Kidney (tissue), 14 donors: ENCODE data around the gene LRRC25. TPM values are rescaled to one million over a fixed set of nuclear protein-coding genes. Genes with fewer than 3 reads are reported as not detected.

ENCODE experiments used
- DNase-seq, 5 donors: peaks; one replicate each; pipeline ENCODE4 v3.0.0-alpha.2; 2013 to 2020
- FAIRE-seq: peaks from 2 replicates; lab custom pipeline; 2012; peaks lifted over from hg19 to GRCh38; lab: Jason Lieb, UNC
- H3K27ac ChIP-seq, 2 donors: one replicate each; pipeline ENCODE4 v1.7.0; 2013; ENCODE audit warnings: low read depth in 2 of 2, low read length in 2 of 2, inconsistent platforms in 1 of 2
- H3K27me3 ChIP-seq: one replicate; pipeline ENCODE4 v1.7.1; 2013; ENCODE audit warnings: low read length, inconsistent platforms; ENCODE audit not compliant: control insufficient read depth, insufficient read depth
- H3K36me3 ChIP-seq, 3 donors: one replicate each; pipeline versions ENCODE4 v1.7.0 to v1.7.1; 2013; ENCODE audit warnings: low read length in 3 of 3, control low read depth in 1 of 3, inconsistent platforms in 1 of 3; ENCODE audit not compliant: insufficient read depth in 3 of 3, control insufficient read depth in 2 of 3
- H3K4me1 ChIP-seq, 3 donors: one replicate each; pipeline versions ENCODE4 v1.7.0 to v1.7.1; 2013; ENCODE audit warnings: low read length in 3 of 3, inconsistent platforms in 1 of 3, low read depth in 1 of 3; ENCODE audit not compliant: control insufficient read depth in 2 of 3, insufficient read depth in 2 of 3
- H3K4me3 ChIP-seq, 3 donors: one replicate each; pipeline versions ENCODE4 v1.7.0 to v1.8.1; 2013; ENCODE audit warnings: low read length in 3 of 3, control low read depth in 1 of 3, inconsistent platforms in 1 of 3
- H3K9ac ChIP-seq, 3 donors: one replicate each; pipeline versions ENCODE4 v1.7.0 to v1.7.1; 2013; ENCODE audit warnings: low read length in 3 of 3, control low read depth in 1 of 3, inconsistent platforms in 1 of 3
- H3K9me3 ChIP-seq, 3 donors: one replicate each; pipeline versions ENCODE4 v1.7.0 to v1.7.1; 2013; ENCODE audit warnings: low read length in 3 of 3, control low read depth in 1 of 3, inconsistent platforms in 1 of 3; ENCODE audit not compliant: control insufficient read depth in 2 of 3, insufficient read depth in 1 of 3
- intact Hi-C: fragments of 100-400 bp; cut with DNase I; formaldehyde crosslinking; loops from one replicate; pipeline ENCODE4 v1.11.1; 2022
- polyA plus RNA-seq: library from polyadenylated mRNA; stranded (reverse); fragments of 350-450 nt; fragmentation: Illumina TruSeq; extraction: RNeasy Lipid Tissue Mini Kit (QIAGEN cat#74804); gene quantifications from one replicate; pipeline ENCODE4 v1.2.3, GENCODE V29; 2014; ENCODE audit warnings: low read depth, low replicate concordance; ENCODE audit not compliant: insufficient read depth
- total RNA-seq: library from RNA; stranded (reverse); fragmentation: NEBNext Ultra II Directional; extraction: Animal tissue kit (Norgen Biotek cat#: 25700); gene quantifications from one replicate; pipeline ENCODE4 v1.2.1, GENCODE V29; 2021
- TF ChIP-seq, protein P1 (sequence below): IDR thresholded peaks from 3 replicates; pipeline ENCODE4 v1.5.1; 2012; ENCODE audit warnings: mild to moderate bottlenecking, moderate library complexity, borderline replicate concordance; ENCODE audit not compliant: insufficient read depth; ENCODE audit errors: extremely low read depth
- donor health status: control.
- donor health status: control.
- donor health status: control.
- donor health status: control.
- donor health status: control.
- donor health status: DM: yes; HTN: yes; CAD: no.
- donor health status: Normal renal cell carcinoma (clear cell type).

The LRRC25 gene
- total and polyA plus RNA-seq, 2 donors from 2014 or later, result 2.7 to 13.1 TPM

DNA sequence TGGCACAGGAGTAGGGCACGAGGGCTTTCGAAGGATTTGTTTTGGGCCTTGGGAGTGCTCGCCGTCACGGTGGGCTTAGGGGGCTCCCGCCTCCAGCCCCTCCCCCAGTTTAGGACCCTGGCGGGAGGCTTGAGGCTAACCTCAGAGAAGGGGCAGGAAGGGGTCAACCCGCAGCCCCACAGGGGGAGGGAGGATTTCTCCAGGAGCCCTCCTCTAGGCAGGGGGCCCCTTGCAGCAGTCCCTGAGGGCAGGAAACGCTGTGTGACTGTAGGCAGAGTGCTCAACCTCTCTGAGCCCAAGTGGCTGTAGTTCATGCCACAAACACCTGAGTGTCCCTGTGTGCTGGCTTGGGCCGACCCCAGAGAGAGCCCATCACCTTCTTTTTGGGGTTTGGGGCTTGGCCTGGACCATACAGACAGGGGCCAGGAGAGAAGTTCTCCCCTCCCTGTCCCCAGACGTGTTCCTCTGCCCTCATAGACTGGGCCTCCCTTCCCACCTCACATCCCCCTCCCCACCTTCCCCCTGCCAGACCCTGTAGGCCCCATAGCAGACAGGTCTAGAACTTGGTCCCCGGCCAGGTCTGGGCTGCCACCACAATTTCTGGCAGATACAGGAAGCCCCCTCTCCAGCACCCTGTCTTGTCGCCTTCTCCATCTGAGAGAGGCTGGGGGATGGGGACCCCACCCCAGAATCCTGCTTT is 32.4 kb upstream of the LRRC25 start:
- TF ChIP-seq, protein P1, sequence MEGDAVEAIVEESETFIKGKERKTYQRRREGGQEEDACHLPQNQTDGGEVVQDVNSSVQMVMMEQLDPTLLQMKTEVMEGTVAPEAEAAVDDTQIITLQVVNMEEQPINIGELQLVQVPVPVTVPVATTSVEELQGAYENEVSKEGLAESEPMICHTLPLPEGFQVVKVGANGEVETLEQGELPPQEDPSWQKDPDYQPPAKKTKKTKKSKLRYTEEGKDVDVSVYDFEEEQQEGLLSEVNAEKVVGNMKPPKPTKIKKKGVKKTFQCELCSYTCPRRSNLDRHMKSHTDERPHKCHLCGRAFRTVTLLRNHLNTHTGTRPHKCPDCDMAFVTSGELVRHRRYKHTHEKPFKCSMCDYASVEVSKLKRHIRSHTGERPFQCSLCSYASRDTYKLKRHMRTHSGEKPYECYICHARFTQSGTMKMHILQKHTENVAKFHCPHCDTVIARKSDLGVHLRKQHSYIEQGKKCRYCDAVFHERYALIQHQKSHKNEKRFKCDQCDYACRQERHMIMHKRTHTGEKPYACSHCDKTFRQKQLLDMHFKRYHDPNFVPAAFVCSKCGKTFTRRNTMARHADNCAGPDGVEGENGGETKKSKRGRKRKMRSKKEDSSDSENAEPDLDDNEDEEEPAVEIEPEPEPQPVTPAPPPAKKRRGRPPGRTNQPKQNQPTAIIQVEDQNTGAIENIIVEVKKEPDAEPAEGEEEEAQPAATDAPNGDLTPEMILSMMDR, result no peak
- intact Hi-C loops, result no loop called here
- Histone ChIP-seq H3K36me3 (no peaks in the 10 kb centered on the region), H3K4me1 (peaks cover 0 to 9% (median 0%) of the 10 kb centered on the region in 3 donors), H3K9me3 (no peaks in the 10 kb centered on the region), H3K9ac (no peak overlapping the region), H3K27ac (peak overlapping the region in 1 of 2 donors; percentile 57), H3K4me3 (no peak overlapping the region), H3K27me3 (no peaks in the 10 kb centered on the region)
- peak in 1 of 5 donors; percentile 72 for DNase-seq
- no peak for FAIRE-seq

DNA sequence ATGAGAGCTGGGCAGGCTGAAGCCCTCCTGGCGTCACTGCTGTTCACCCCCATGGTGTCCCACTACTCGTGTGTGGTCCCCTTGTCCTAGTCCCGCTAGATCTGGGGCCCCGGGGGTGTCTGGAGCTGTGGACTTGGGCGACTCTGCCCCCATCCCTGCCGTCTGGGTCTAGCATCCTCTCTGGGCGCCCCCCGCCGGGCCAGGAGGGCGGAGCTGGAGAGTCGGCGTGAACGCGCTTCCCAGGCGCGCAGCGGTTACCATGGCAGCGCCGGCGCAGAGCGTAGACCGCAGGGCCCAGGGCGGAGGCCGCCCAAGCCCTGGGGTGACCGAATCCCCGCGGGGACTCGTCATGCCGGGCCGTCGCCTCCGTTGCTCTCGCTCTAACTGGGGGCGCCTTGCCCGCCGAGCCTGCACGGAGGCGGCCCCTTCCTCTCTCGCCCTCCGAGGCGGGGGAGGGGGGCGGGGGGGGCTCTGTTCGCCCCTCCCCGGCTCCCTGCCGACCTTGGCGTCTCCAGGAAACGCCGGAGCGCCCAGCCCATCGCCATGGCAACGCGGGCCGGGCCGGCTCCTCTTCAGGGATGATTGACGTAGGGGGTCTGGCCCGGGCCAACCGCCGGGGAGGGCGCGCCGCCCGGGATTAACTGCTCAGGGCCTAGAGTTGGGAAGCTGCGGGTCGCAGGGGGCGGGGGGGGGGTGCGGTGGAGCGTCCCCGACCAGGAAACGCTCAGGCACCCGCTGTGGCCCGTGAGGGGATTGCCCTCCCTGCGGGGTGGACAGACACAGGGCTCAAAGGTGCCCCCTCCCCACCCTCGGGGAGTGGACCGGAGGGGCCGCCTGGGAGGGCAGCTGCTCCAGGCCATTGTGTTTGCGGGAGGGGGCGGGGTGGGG is 31.6 kb upstream of the LRRC25 start:
- Histone ChIP-seq H3K27ac (peak overlapping the region; percentile 57 to 65), H3K36me3 (no peaks in the 10 kb centered on the region), H3K9me3 (no peaks in the 10 kb centered on the region), H3K27me3 (no peaks in the 10 kb centered on the region), H3K4me1 (peaks cover 0 to 9% (median 0%) of the 10 kb centered on the region in 3 donors), H3K4me3 (no peak overlapping the region), H3K9ac (peak overlapping the region in 1 of 3 donors; percentile 19)
- TF ChIP-seq, protein P1, result no peak
- DNase-seq, result peak; percentile 92 to 96 (median 95)
- intact Hi-C loops, result no loop called here
- no peak for FAIRE-seq

DNA sequence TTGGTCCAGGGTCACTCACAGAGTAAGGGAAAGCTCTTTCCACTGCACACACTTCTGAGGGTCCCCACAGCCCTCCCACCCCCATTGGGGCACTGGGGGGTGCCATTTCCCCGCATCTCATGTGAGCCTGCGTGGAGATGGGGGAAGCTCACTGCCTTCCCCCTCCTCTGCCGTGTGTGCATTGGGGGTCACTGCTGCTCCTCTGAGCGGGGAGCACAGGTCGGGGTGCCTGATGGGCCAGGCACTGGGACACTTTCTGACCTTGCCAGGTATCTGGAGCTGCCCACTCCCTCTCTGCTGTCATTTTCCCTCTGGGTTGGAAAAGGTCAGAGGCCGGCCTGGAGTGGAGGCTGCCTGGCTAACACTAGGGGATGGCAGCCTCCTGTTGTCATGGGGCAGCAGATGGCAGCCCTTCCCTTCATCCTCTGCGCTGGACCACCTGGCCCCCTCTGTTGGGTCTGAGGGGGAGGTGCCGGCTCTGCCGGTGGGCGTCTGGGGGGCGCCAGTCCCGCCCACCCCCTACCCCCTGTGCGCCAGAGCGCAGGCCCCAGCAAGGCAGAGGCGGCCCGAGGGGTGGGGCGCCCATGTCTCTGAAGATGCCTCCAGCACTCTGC is 30.9 kb upstream of the LRRC25 start:
- Histone ChIP-seq H3K9me3 (no peaks in the 10 kb centered on the region), H3K36me3 (no peaks in the 10 kb centered on the region), H3K27me3 (no peaks in the 10 kb centered on the region), H3K4me1 (peaks cover 0 to 11% (median 0%) of the 10 kb centered on the region in 3 donors), H3K4me3 (no peak overlapping the region), H3K9ac (no peak overlapping the region), H3K27ac (no peak overlapping the region)
- no peak for DNase-seq
- TF ChIP-seq, protein P1, result no peak
- intact Hi-C loops, result no loop called here
- FAIRE-seq, result no peak
